H1 (cell line): ENCODE data around the gene PIAS4.

ENCODE experiments used
- POLR2A ChIP-seq, 2 experiments: IDR thresholded peaks; 1 replicate in 1 of 2; 2 replicates in 1 of 2; pipeline ENCODE4 v1.6.1; 2011; ENCODE audit warnings: low read depth in 2 of 2, low read length in 2 of 2, mild to moderate bottlenecking in 2 of 2; ENCODE audit errors: control extremely low read depth in 1 of 2
- RFX5 ChIP-seq: IDR thresholded peaks from 2 replicates; pipeline ENCODE4 v1.6.1; 2011; ENCODE audit warnings: low read depth, low read length, improper control_type of control experiment, borderline replicate concordance
- YY1 ChIP-seq: IDR thresholded peaks from 2 replicates; pipeline ENCODE4 v1.6.1; 2011; ENCODE audit warnings: low read depth, mild to moderate bottlenecking, low read length

DNA sequence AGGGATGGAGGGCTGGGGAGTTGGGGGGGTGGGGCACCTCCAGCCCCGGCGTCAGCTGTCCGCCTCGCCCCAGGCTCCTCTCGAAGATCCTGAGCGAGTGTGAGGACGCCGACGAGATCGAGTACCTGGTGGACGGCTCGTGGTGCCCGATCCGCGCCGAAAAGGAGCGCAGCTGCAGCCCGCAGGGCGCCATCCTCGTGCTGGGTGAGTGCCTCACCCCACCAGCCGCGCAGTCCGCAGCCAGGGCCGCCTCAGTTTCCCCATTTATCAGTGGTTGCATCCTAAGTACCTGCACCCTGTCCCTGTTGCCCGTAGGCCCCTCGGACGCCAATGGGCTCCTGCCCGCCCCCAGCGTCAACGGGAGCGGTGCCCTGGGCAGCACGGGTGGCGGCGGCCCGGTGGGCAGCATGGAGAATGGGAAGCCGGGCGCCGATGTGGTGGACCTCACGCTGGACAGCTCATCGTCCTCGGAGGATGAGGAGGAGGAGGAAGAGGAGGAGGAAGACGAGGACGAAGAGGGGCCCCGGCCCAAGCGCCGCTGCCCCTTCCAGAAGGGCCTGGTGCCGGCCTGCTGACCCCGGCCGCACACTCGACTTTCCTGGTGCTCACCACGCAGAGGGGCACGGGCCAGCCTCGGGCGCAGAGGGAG is 29.9 kb downstream of the PIAS4 start:
- TF ChIP-seq RFX5 (no peak), YY1 (no peak), POLR2A (IDR thresholded peaks at IDR 0.05; ENCODE audit: control extremely low read depth in 1 of 2, low read depth in 2 of 2, low read length in 2 of 2) (no peak)
